ENCODE measurements around the gene CKM. TPM values are rescaled to one million over a fixed set of nuclear protein-coding genes. Genes with fewer than 3 reads are reported as not detected.
A peak's percentile ranks its signal among the peaks of the same experiment; 100 is the strongest.

CKM gene
- total and polyA plus RNA-seq, 12 donors = 2,078 to 7,765 (median 4,407) TPM

DNA sequence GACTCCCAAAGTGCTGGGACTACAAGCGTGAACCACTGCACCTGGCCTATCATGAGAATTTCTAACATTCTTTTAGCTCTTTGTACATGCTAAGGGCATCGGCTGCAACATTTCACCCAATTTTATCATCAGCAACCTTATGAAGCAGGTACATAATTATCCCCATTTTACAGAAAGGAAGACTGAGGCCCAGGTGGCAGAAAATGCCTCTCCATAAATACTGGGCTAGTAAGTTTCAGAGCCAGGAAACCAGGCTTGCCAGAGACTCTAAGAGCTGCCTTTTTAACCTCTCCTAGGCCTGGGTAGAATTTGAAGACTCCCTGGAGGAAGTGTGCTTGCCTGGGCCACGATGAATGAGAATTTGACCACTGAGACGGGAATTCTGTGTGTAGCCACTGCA lies 45.5 kb upstream of the CKM start:
- WGBS, 2 donors = 95 to 96% methylated on average over 4 of the region's 4 CpGs
- no peak for ATAC-seq

DNA sequence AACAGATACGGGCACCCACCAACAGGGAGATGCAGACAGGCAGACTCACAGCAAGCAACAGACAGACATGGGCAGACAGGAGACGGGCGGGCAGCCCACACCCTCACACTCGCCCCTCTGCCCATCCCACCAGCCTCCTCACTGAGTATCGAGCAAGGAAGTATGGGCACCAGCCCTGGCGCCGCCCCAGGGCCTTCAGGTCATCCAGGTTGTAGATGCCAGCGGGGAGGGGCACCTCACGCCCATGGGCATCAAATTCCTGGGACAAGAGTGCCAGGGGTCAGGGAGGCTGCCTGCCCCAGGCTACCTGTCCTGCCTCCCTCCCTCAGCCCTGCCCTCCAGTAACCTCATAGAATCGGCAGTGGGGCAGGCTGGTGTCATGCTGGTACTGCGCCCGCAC lies 42.0 kb upstream of the CKM start:
- DNase-seq = no peak
- H3K36me3 ChIP-seq = peaks cover 0 to 57% (median 7%) of the 10 kb centered on the region in 9 donors
- WGBS, 2 donors = 89 to 93% methylated on average over 12 of the region's 12 CpGs
- H3K27ac ChIP-seq = no peak overlapping the region
- TF ChIP-seq, protein P1, sequence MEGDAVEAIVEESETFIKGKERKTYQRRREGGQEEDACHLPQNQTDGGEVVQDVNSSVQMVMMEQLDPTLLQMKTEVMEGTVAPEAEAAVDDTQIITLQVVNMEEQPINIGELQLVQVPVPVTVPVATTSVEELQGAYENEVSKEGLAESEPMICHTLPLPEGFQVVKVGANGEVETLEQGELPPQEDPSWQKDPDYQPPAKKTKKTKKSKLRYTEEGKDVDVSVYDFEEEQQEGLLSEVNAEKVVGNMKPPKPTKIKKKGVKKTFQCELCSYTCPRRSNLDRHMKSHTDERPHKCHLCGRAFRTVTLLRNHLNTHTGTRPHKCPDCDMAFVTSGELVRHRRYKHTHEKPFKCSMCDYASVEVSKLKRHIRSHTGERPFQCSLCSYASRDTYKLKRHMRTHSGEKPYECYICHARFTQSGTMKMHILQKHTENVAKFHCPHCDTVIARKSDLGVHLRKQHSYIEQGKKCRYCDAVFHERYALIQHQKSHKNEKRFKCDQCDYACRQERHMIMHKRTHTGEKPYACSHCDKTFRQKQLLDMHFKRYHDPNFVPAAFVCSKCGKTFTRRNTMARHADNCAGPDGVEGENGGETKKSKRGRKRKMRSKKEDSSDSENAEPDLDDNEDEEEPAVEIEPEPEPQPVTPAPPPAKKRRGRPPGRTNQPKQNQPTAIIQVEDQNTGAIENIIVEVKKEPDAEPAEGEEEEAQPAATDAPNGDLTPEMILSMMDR (IDR thresholded peaks at IDR 0.05) = no peak
- ATAC-seq = no peak
- no peaks in the 10 kb centered on the region for H3K27me3 ChIP-seq
- no peaks in the 10 kb centered on the region for H3K9me3 ChIP-seq
- H3K4me3 ChIP-seq = no peak overlapping the region
- peaks cover 0 to 6% (median 0%) of the 10 kb centered on the region in 9 donors for H3K4me1 ChIP-seq
- intact Hi-C loops (cut with DNase I) = no loop called here

More for the DNA sequence above, 45.5 kb upstream of the CKM start:
- TF ChIP-seq, protein P1 (IDR thresholded peaks at IDR 0.05) = no peak
- Histone ChIP-seq H3K9me3 (no peaks in the 10 kb centered on the region), H3K36me3 (peaks cover 0 to 24% (median 0%) of the 10 kb centered on the region in 9 donors), H3K4me1 (peaks cover 0 to 15% (median 9%) of the 10 kb centered on the region in 9 donors), H3K4me3 (no peak overlapping the region), H3K27me3 (no peaks in the 10 kb centered on the region), H3K27ac (no peak overlapping the region)
- intact Hi-C loops (cut with DNase I) = no loop called here
- DNase-seq = no peak

GRCh38 chr19:45363861-45364459 lies 41.3 kb upstream of the CKM start:
- DNase-seq (no peak), ATAC-seq (peak in 1 of 8 donors; percentile 22)

DNA sequence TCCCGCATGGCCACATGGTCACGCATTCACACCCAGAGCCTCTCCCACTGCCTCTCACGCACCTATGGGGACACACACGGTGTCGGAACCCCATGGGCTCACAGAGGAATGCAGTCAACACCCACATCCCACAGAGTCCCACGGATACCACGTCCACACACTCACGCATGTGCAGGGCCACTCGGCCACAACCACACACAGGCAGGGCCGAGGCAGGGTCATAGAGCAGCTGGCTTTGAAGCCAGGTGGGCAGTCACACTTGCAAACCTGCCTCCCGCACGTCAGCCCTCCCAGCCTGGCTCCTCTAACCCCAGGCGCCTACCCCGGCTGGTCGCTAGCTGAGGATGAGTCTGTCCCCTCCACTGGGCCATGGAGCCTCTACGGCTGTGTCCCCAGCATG lies 39.6 kb upstream of the CKM start:
- TF ChIP-seq, protein P1 (IDR thresholded peaks at IDR 0.05) = no peak
- H3K27me3 ChIP-seq = no peaks in the 10 kb centered on the region
- H3K27ac ChIP-seq = no peak overlapping the region
- no peaks in the 10 kb centered on the region for H3K9me3 ChIP-seq
- ATAC-seq (no peak), DNase-seq (no peak)
- 92 to 93% methylated on average over 16 of the region's 16 CpGs for WGBS, 2 donors
- H3K4me1 ChIP-seq = no peaks in the 10 kb centered on the region
- peaks cover 0 to 79% (median 7%) of the 10 kb centered on the region in 9 donors for H3K36me3 ChIP-seq
- H3K4me3 ChIP-seq = no peak overlapping the region
- intact Hi-C loops (cut with DNase I) = no loop called here

More at GRCh38 chr19:45363861-45364459, 41.3 kb upstream of the CKM start:
- no peak overlapping the region for H3K27ac ChIP-seq
- intact Hi-C loops (cut with DNase I) = no loop called here
- H3K4me1 ChIP-seq = no peaks in the 10 kb centered on the region
- TF ChIP-seq, protein P1 (IDR thresholded peaks at IDR 0.05) = no peak
- 92 to 93% methylated on average over 43 to 44 of the region's 44 CpGs for WGBS, 2 donors
- no peaks in the 10 kb centered on the region for H3K9me3 ChIP-seq
- H3K36me3 ChIP-seq = peaks cover 0 to 64% (median 7%) of the 10 kb centered on the region in 9 donors
- H3K27me3 ChIP-seq = no peaks in the 10 kb centered on the region
- no peak overlapping the region for H3K4me3 ChIP-seq
